IPS-11a (cell line): ENCODE data around the gene ZNF689.
"Not testable (repeated sequence)": the region's sequence is repeated elsewhere in the genome, so short reads cannot be mapped to it uniquely, and the experiment has no call there.

ENCODE experiments used
- H3K4me3 ChIP-seq: one replicate; pipeline ENCODE4 v1.5.1; 2013; ENCODE audit warnings: low read depth, low read length, control low read depth

Gene ZNF689

DNA sequence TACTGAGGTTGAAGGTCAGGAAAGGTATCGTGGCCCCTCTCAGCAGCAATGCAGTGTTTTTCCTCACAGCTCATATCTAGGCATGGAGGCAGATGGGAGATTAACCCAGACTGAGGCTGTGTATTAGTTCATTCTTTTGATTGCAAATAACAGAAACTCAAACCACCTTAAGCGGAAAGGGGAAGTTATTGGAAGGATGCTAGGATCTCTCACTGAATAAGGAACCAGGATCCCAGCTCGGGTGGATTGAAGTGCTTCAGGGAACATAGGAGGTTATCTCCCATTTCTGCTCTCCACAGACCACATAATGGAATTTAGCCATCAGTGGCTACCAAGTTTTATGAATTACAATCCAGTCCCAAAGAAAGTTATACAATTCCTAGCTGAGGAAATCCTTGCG, 8.2 kb downstream of the ZNF689 start:
- H3K4me3 ChIP-seq = no peak overlapping the region

DNA sequence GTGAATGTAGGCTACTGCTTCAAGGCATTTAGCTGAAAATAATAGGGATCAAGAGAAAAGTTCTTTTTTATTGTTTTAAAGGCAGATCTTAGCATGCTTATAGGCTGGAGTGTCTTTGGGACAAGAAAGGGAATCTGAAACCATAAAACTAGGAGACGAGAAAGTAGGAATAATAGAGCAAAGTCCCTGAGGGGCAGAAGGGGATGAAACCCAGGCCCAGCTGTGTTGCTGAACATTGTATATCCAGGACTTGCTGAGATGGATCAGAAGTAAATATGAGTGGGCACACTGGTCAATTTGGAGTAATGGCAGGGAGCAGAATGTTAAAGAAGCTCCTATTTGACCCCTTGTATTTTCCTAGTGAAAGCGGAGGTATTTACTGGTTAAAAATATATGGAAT, 9.3 kb downstream of the ZNF689 start:
- H3K4me3 ChIP-seq = no peak overlapping the region

DNA sequence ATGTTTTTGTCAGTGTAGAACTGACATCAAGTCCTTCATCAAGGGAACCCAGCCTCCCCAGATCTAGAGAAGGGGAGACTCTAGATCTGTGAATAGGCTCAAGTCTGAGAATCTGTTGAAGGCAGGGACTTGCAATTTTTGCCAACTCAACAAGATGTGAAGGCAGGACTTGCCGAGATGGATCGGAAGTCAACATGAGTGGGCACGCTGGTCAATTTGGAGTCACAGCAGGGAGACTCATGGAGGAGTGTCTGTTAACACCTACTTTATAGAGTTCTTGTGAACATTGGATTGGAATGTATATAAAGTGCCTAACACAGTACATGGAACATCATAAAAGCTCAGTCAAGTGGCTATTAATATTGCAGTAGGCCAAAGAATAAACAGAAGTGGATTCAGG, 10.0 kb downstream of the ZNF689 start:
- no peak overlapping the region for H3K4me3 ChIP-seq

DNA sequence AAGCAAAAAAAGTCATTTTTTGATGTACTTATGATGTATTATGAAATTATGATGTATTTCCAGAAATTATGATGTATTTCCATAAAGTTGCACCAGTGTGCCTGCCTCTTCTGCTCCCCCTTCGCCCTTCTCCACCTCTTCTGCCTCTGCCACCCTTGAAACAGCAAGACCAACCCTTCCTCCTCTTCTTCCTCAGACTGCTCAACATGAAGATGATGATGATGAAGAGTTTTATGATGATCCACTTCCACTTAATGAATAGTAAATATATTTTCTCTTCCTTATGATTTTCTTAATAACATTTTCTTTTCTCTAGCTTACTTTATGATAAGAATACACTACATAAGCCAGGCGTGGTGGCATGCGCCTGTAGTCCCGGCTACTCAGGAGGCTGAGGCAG, 17.3 kb downstream of the ZNF689 start:
- H3K4me3 ChIP-seq = no peak overlapping the region

DNA sequence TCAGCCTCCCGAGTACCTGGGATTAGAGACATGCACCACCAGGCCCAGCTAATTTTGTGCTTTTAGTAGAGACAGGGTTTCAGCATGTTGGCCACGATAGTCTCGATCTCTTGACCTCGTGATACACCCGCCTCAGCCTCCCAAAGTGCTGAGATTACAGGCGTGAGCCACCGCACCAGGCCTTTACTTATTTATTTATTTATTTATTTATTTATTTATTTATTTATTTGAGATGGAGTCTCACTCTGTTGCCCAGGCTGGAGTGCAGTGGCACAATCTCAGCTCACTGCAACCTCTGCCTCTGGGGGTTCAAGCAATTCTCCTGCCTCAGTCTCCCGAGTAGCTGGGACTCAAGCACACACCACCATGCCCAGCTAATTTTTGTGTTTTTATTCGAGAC, 19.3 kb downstream of the ZNF689 start:
- H3K4me3 ChIP-seq = not testable (repeated sequence)

DNA sequence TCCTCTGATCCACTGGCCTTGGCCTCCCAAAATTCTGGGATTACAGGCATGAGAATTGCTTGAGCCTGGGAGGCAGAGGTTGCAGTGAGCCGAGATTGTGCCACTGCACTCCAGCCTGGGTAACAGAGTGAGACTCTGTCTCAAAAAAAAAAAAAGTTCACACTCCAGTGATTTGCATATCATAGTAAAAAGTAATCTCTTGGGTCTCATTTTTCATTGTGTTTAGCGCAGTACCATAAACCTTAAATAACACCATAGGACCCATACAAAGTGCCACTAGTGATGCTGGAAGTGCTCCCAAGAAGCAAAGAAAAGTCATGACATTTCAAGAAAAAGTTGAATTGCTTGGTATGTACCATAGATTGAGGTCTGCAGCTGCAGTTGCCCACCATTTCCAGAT, 20.6 kb downstream of the ZNF689 start:
- H3K4me3 ChIP-seq = not testable (repeated sequence)

DNA sequence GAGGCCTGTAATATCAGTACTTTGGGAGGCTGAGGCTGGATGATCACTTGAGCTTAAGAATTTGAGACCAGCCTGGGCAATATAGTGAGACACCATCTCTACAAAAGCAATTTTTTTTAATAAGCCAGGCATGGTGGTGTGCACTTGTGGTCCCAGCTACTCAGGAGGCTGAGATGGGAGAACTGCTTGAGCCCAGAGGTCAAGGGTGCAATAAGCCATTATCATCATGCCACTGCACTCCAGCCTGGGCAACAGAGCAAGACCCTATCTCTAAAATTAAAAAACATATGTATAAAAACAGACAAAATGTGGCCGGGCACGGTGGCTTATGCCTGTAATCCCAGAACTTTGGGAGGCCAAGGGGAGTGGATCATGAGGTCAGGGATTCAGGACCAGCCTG, 21.5 kb downstream of the ZNF689 start:
- H3K4me3 ChIP-seq = no peak overlapping the region

DNA sequence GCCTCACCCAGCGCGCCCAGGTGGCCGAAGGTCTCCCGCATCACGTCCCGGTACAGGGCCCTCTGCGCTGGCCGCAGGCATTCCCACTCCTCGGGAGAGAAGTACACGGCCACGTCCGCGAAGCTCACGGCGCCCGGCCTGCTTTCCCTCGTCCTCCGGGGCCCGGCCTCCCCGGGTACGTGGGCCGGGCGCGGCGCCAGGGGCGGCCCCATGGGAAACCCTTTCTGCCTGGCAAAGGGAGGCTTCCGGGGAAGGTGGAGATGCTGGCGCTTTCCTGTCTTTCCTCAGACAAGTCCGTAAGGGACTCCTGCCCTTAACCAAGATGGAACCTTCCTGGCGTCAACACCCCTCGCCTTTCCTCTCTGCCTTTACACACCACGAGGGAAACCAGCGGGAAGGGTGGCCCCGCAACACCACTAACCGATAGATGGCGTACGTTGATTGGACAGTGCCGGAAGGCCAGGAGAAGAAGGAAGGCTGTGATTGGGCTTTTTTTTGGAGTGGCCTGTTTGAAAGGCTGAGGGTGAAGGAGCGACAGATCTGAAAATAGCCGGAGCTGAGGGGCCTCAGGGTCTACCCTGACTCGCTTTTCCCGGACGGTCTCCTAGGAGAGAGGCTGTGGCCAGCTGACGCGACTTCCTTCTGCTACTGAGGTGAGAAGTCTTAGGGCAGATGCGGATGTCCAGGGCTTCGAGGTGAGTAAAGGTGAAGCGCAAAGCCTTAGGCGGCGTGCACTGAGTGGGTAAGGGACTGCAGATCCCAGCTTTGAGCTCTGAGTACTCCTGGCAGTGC, 24.6 kb downstream of the ZNF689 start, which contains the start of gene ZNF785:
Gene ZNF785, minus strand, starts transcription at position 298 of the 792 bp plus-strand sequence. Its CDS starts 86 bp downstream, at position 212.
- peak within 1 kb of the TSS; percentile 74 for H3K4me3 ChIP-seq

DNA sequence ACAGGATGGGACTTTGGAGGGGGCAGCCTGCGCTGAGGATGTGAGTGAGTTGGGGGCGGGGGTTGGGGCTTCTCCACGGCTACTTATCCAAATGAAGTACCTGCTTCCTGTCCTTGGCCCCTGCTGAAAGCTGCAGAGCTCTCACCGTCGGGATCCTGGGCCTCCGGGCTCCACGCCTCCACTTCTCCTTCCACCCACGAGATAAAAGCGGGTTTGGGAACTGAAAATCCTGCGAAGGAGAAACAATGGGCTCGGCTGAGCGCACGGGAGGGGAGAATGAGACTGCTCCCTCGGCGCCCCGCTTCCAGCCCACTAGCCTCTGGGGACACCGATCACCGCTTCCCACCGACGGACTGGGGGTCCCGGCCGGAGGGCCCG, 25.2 kb downstream of the ZNF689 start:
- peak overlapping the region; percentile 74 for H3K4me3 ChIP-seq

DNA sequence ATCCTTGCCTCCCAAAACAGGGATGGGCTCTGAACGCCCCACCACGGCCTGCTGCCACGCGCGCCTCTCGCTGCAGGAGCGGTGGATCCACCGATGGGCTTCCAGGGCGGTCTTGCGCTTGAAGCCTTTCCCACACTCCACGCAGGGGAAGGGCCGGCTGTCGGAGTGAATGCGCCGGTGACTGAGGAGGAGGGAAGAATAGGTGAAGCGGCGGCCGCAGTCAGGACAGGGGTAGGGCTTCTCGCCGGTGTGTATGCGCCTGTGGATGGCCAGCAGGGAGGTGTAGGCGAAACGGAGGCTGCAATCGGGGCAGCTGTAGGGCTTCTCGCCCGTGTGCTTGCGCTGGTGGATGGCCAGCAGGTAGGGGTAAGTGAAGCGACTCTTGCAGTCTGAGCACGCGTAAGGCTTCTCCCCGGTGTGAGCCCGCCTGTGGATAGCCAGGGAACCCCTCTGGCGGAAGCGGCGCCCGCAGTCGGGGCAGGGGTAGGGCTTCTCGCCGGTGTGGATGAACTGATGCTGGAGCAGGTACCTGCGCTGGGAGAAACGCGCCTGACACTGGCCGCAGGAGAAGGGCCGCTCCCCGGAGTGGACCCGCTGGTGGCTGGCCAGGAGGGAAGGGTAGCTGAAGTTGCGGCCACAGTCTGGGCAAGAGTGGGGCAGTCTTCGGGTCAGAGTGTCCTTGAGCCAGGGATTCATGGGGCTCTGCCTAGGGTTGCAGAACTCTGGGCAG, 27.4 kb downstream of the ZNF689 start:
- no peak overlapping the region for H3K4me3 ChIP-seq

DNA sequence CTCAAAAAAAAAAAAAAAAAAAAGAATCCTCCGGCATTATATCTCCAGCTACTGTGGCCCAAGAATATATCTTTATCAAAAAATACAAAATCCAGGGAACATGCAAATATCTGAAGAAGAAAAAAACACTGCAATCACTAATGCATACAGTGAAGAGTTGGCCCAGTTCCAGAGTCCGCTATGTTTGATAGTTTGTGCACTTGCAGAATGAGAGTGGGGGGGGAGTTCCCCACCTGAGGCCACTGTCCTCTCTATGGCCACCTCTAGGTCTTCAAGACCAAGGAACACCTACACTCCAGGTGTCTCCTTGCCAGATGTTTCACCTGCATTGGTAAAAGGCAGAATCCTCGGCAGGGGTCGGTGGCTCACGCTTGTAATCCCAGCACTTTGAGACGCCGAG, 28.7 kb downstream of the ZNF689 start:
- H3K4me3 ChIP-seq = no peak overlapping the region

DNA sequence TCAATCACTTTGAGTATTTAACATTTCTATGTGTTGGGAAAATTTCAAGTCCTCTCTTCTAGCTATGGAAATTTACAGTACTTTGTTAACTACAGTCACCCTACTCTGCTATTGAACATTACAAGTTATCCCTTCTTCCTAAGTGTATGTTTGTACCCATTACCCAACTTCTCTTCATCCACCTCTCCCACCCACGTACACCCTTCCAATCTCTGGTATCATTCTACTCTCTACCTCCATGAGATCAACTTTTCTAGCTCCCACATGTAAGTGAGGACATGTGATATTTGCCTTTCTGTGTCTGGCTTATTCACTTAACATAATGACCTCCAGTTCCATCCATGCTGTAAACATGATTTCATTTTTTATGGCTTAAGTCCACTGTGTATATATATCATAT, 35.5 kb downstream of the ZNF689 start:
- H3K4me3 ChIP-seq = no peak overlapping the region

DNA sequence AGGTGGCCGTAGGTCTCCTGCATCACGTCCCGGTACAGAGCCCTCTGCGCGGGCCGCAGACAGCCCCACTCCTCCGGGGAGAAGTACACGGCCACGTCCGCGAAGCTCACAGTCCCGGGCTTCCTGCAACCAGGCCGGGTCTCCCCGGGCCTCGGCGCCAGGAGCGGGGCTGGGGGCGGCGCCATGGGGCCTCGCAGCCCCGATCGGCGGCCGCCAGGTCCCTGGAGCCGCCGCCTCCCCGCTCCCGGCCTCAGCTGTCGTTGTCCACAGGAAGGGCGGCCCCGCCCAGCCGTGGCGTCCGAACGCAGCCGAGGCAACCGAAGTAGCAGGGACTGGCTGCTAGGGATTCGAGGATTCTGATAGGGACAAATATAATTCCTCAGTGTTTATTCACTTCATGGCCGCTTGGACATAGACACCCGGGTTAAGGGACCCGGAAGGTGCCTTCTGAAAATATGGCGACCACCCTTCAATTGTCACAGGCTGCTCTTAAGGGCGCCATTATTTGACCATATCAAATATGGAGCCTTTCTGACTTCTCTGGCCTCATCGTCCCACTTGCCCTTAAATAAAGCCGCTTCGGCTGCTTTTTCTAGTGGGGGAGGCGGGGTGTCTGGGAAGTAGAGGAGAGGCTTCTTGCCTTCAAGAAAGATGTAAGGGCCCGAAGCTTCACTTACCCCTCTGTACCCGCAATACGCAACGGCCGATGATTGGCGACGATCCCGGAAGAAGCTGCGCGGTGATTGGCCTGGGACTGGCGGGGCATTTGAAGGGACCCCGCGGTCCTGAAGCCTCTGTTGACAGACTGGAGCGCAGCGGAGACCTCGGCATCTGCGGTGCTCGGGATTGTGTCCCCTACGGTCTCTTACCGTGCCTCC, 38.5 kb downstream of the ZNF689 start, which contains the start of gene ZNF688:
Gene ZNF688, minus strand, starts transcription at position 270 of the 878 bp plus-strand sequence. Its CDS starts 85 bp downstream, at position 185.
- peak within 1 kb of the TSS; percentile 71 for H3K4me3 ChIP-seq

DNA sequence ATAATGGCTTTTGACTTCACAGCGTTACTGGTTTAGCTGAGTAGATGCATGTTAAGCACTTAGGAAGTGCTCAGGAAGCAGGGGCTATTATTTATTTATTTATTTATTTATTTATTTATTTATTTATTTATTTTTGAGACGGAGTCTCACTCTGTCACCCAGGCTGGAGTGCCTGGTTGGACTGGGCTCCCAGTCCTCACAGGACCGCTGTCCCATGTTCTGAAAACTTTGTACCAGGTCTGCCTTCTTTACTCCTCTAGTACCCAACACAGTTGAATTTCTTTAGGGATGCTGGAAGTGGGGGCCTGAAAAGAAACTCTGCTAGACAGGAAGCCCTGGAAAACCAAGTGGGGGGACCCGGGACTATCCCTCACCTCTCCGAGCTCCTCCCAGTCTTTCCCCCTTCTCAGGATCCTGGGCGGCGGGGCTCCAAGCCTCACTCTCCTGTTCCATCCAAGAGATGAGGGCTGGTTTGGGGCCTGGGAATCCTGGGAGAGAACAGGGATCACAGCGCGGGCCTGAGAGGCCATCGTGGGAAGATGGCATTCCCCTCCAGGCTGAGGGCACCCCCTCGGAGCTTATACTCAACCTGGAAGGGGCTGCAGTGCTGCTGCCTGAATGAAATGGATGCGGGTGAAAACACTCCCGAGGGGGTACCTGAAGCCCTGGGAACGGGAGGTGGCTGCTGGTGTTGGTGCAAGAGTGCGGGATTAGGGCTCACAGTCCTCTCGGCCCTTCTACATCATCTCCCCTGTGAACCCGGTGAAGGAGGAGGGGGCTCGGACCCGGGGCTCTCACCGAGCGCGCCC, 39.3 kb downstream of the ZNF689 start:
- peak overlapping the region; percentile 71 for H3K4me3 ChIP-seq

DNA sequence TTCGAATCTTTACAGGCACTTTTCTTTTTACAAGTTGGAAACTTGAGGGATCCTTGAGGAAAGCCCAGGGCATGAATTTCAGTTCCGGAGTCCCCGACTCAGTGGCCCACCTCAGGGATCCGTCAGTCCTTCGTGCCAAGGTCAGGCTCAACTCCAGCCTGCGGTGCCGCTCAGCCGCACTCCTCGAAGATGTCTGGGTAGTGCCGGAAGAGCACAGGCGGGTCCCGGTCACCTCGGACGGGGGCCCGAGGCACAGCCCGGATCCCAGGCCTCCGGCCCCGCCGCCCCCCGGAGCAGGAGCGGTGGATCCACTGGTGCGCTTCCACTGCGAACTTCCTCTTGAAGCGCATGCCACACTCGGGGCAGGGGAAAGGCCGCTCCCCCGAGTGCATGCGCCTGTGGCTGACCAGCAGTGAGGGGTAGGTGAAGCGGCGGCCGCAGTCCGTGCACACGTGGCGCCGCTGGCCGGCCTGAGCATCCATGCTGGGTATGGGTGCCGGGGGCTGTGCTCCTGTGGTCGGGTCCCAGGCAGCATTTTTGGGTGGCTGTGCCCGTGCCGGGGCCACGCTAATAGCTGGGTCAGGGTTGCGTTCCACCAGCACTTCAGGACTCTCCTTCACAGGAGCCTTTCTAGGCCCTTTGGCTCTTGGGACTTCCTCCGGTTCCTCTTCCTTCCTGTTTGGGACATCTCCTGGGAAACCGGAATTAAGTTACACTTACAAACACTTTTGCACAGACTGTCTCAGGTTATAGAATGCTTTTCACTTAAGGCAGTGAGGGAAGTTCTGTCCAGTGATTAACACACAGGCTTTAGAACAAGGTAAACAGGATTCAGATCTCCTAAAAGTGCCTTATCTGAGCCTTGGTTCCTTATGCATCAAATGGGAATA, 40.2 kb downstream of the ZNF689 start:
- no peak overlapping the region for H3K4me3 ChIP-seq

DNA sequence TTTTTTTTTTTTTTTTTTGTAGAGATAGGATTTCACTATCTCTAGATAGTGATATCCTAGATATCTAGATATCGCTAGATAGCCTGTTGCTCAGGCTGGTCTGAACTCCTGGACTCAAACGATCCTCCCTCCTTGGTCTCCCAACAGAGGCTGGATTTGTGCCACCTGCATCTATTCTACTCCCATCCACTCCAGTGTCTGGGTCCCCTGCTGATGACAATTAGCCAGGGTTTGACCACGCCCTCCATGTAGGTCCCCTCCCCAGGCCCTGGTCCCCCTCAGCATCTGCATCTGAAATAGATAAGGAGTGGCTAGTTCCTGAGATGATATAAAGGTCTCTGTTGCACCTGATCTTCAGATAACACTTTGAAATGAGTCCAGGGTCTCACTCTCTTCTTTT, 40.9 kb downstream of the ZNF689 start:
- H3K4me3 ChIP-seq = no peak overlapping the region

DNA sequence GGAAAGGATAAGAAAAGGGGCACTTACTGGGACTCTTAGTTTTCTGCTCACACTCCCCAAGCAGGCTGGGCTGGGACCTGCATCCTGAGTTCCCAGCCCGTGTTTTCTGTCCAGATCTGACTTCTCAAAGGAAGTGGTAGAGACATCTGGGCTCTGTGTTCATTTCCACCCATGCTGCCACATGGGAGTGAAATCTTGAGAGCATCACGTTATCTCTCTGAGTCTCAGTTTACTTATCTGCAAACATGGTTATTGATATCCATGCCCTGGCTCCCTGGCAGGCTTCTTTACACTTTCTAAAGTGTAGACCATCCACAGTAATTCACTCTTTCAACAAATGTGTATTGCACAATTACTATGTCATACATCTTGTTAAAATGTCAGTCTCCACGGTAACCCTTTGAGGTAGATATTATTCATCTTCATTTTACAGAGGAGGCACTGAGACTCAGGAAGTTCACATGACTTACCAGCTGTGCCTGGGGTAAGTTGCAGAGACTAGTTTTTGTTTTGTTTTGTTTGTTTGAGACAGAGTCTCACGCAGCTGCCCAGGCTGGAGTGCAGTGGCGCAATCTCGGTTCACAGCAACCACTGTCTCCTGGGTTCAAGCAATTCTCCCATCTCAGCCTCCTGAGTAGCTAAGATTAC, 42.1 kb downstream of the ZNF689 start:
- no peak overlapping the region for H3K4me3 ChIP-seq

DNA sequence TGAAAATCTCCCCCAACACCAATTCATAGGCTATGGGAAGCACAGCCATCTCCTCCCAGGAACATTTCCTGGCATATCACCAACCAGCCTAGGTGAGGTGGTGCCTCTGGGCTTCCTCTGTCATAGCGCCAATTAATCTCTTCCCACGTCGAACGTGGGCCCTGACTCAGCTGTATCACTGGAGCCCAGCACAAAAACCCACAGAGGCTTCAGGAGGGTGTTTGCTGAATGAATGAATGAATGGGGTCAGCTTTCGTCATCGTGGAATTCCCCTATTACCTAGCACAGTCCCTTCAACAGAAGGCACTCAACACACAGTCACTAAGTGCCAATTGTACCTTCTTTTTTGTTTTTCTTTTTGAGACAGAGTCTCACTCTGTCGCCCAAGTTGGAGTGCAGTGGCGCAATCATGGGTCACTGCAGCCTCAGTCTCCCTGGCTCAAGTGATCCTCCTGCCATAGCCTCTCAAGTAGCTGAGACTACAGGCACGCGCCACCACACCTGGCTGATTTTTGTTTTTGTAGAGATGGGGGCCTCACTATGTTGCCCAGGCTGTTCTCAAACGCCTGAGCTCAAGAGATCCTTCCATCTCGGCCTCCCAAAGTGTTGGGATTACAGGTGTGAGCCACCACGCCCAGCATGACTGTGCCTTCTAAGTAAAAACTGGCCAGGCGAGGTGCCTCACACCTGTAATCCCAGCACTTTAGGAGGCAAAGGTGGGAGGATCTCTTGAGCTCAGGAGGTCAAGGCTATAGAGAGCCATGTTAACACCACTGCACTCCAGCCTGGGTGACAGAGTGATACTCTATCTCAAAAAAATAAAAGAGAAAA, 42.8 kb downstream of the ZNF689 start:
- H3K4me3 ChIP-seq = no peak overlapping the region
